HPDE6-E6E7 (cell line): Measurements from ENCODE around the gene SOSTDC1.
A peak's percentile ranks its signal among the peaks of the same experiment; 100 is the strongest.
"Not testable (repeated sequence)": the region's sequence is repeated elsewhere in the genome, so short reads cannot be mapped to it uniquely, and the experiment has no call there.

ENCODE experiments used
- DNase-seq: peaks from one replicate; pipeline ENCODE4 v3.0.0; 2011; ENCODE audit warnings: missing footprints; ENCODE audit errors: extremely low spot score

The SOSTDC1 gene

GRCh38 chr7:16465469-16466361 is at the start of gene SOSTDC1:
Gene SOSTDC1, minus strand, starts transcription at chr7:16465738. Its CDS starts 70 bp downstream, at chr7:16465668.
- DNase-seq, result peak; percentile 8

GRCh38 chr7:16514729-16515128 is 49.2 kb upstream of the SOSTDC1 start:
- no peak for DNase-seq

GRCh38 chr7:16514271-16514670 is 48.7 kb upstream of the SOSTDC1 start:
- DNase-seq, result no peak

GRCh38 chr7:16512097-16512496 is 46.6 kb upstream of the SOSTDC1 start:
- no peak for DNase-seq

- DNase-seq, result no peak
Measured at GRCh38 chr7:16511314-16511713, 45.8 kb upstream of the SOSTDC1 start.

GRCh38 chr7:16509829-16510228 is 44.3 kb upstream of the SOSTDC1 start:
- no peak for DNase-seq

- not testable (repeated sequence) for DNase-seq
Measured at GRCh38 chr7:16506422-16506821, 40.9 kb upstream of the SOSTDC1 start.

GRCh38 chr7:16504019-16504418 is 38.5 kb upstream of the SOSTDC1 start:
- no peak for DNase-seq

- DNase-seq, result no peak
Measured at GRCh38 chr7:16502303-16502702, 36.8 kb upstream of the SOSTDC1 start.

- DNase-seq, result no peak
Measured at GRCh38 chr7:16498122-16498521, 32.6 kb upstream of the SOSTDC1 start.

- DNase-seq, result no peak
Measured at GRCh38 chr7:16494955-16495719, 29.6 kb upstream of the SOSTDC1 start.

GRCh38 chr7:16494551-16494950 is 29.0 kb upstream of the SOSTDC1 start:
- no peak for DNase-seq

- DNase-seq, result no peak
Measured at GRCh38 chr7:16493266-16493665, 27.7 kb upstream of the SOSTDC1 start.

- no peak for DNase-seq
Measured at GRCh38 chr7:16492513-16493062, 27.1 kb upstream of the SOSTDC1 start.

- no peak for DNase-seq
Measured at GRCh38 chr7:16491148-16491547, 25.6 kb upstream of the SOSTDC1 start.

GRCh38 chr7:16484453-16485158 is 19.1 kb upstream of the SOSTDC1 start:
- peak; percentile 61 for DNase-seq

GRCh38 chr7:16479591-16479990 is 14.1 kb upstream of the SOSTDC1 start:
- no peak for DNase-seq

GRCh38 chr7:16479161-16479560 is 13.6 kb upstream of the SOSTDC1 start:
- DNase-seq, result no peak

- no peak for DNase-seq
Measured at GRCh38 chr7:16471933-16472332, 6.4 kb upstream of the SOSTDC1 start.

GRCh38 chr7:16463949-16464715 is 1.4 kb downstream of the SOSTDC1 start:
- no peak for DNase-seq

- no peak for DNase-seq
Measured at GRCh38 chr7:16463520-16463919, 2.0 kb downstream of the SOSTDC1 start.
